Measurements from ENCODE around the gene SPATS2. TPM values are rescaled to one million over a fixed set of nuclear protein-coding genes. Genes with fewer than 3 reads are reported as not detected.

Gene SPATS2
- total and polyA plus RNA-seq, 10 of the 15 experiments (the other 5 are each of a cell fraction or from before 2014, with no cell fraction given), result 9.0 to 54.2 (median 27.5) TPM

- TF ChIP-seq STAT3 (IDR thresholded peaks at IDR 0.05; ENCODE audit: low read depth, low read length), result no peak
Observed at GRCh38 chr12:49524660-49525324, 157.5 kb downstream of the SPATS2 start (continued).

- H2AFZ ChIP-seq (ENCODE audit: control insufficient read depth, low read depth, low read length), result no peak overlapping the region
- in situ Hi-C loops (cut with MboI) (no loop called here), intact Hi-C loops (cut with micrococcal nuclease; ENCODE audit: unreplicated experiment) (no loop called here)
- no peaks in the 10 kb centered on the region for H3K4me1 ChIP-seq (ENCODE audit: control insufficient read depth, insufficient read depth, low read length)
- no TSS peak for BruUV-seq (replicated peaks)
- H3K36me3 ChIP-seq (ENCODE audit: control insufficient read depth in 2 of 2, insufficient read depth in 2 of 2, low read length in 1 of 2), result peaks cover 12 to 21% of the 10 kb centered on the region in 2 experiments
- ATAC-seq (no peak), DNase-seq (ENCODE audit: low read depth, low spot score) (no peak), FAIRE-seq (no peak)
- no peak overlapping the region for H3K4me3 ChIP-seq
- no peak overlapping the region for H3K4me2 ChIP-seq (ENCODE audit: control insufficient read depth, insufficient read depth)
- CTCF ChIA-PET, result interaction anchor here (1.0 to 5.4 kb wide), 3 partner anchors 10 to 184 kb away, joined by 3 to 40 read pairs (median 4); no protein-coding TSS in a partner anchor
- no peak overlapping the region for H3K27ac ChIP-seq (ENCODE audit: control insufficient read depth, insufficient read depth)
- RAD21 ChIA-PET (ENCODE audit: unreplicated experiment), result interaction anchor here (1.0 to 2.3 kb wide), 3 partner anchors 159 to 174 kb away, joined by 3 to 8 read pairs (median 3); partner anchors contain the start of gene SPATS2
- H3K79me2 ChIP-seq (ENCODE audit: control insufficient read depth, insufficient read depth, low read length), result no peaks in the 10 kb centered on the region
- no peaks in the 10 kb centered on the region for H4K20me1 ChIP-seq (ENCODE audit: control insufficient read depth, insufficient read depth)
- POLR2A ChIA-PET, result interaction anchor here (1.0 kb wide), 1 partner anchor 11 kb away, joined by 4 read pairs; no protein-coding TSS in a partner anchor
- SMC1A ChIA-PET (ENCODE audit: uncharacterized antibody, unreplicated experiment), result interaction anchor here (0.6 to 33.2 kb wide), 3 partner anchors 12 to 164 kb away, joined by 3 to 740 read pairs (median 7); partner anchors contain the start of gene SPATS2
- WGBS (ENCODE audit: insufficient coverage, insufficient replicate concordance, low lambda C conversion rate, missing lambda C conversion rate), result 97% methylated on average over 7 of the region's 7 CpGs
- H3K9ac ChIP-seq (ENCODE audit: control insufficient read depth, insufficient read depth, low read length), result no peak overlapping the region
- H3K9me3 ChIP-seq (replicated peaks; ENCODE audit: control insufficient read depth, insufficient read depth, low read length), result no peaks in the 10 kb centered on the region
- TF ChIP-seq ZNF622 (IDR thresholded peaks at IDR 0.05) (no peak), HDAC6 (IDR thresholded peaks at IDR 0.05; ENCODE audit: unreplicated experiment) (no peak), NR2C2 (IDR thresholded peaks at IDR 0.05; ENCODE audit: borderline replicate concordance, control insufficient read depth, insufficient read length, low read depth) (no peak), BHLHE40 (IDR thresholded peaks at IDR 0.05; ENCODE audit: borderline replicate concordance in 1 of 2, low read depth in 2 of 2, low read length in 1 of 2) (no peak), YBX1 (IDR thresholded peaks at IDR 0.05) (no peak), HDAC2 (IDR thresholded peaks at IDR 0.05) (no peak), IKZF1 (conservative IDR thresholded peaks at IDR 0.05) (no peak), ZNF24 (IDR thresholded peaks at IDR 0.05) (no peak), JUND (IDR thresholded peaks at IDR 0.05; ENCODE audit: low read depth, low read length) (no peak), DPF2 (IDR thresholded peaks at IDR 0.05) (no peak), CEBPZ (IDR thresholded peaks at IDR 0.05; ENCODE audit: low read depth, low read length) (no peak), SMAD1 (IDR thresholded peaks at IDR 0.05; ENCODE audit: low read depth, partially characterized antibody) (no peak), CBFB (IDR thresholded peaks at IDR 0.05; ENCODE audit: low read depth) (no peak), MEF2A (IDR thresholded peaks at IDR 0.05; ENCODE audit: insufficient read depth, low read depth, low read length) (no peak), CHD2 (IDR thresholded peaks at IDR 0.05; ENCODE audit: borderline replicate concordance, low read depth, low read length) (no peak), ATF3 (IDR thresholded peaks at IDR 0.05; ENCODE audit: borderline replicate concordance, extremely low read depth, low read depth, low read length) (no peak)
- H3K27me3 ChIP-seq (replicated peaks in 1 of 2; ENCODE audit: control insufficient read depth in 2 of 2, insufficient read depth in 2 of 2, low read length in 1 of 2), result no peaks in the 10 kb centered on the region
Observed at GRCh38 chr12:49525942-49526341, 158.7 kb downstream of the SPATS2 start.
